Heart left ventricle (tissue), 16 donors: ENCODE measurements around the gene ARHGAP18. TPM values are rescaled to one million over a fixed set of nuclear protein-coding genes. Genes with fewer than 3 reads are reported as not detected.

Experiments
- ATAC-seq, 4 donors: fragments of 200-7000 bp; cut with Tn5 transposase; one replicate each; pipeline ENCODE4 v1.9.1; 2020 to 2022; ENCODE audit warnings: moderate library complexity in 4 of 4, mild to moderate bottlenecking in 3 of 4, moderate number of reproducible peaks in 1 of 4
- DNase-seq, 5 donors: peaks; one replicate each; pipeline ENCODE4 v3.0.0-alpha.2; 2020
- H3K27ac ChIP-seq, 12 donors: fragments of 200-600 bp; sonication (generic) in 4 of 12; one replicate each; pipeline versions ENCODE4 v1.5.0 to v1.8.0; 2016 to 2022; ENCODE audit warnings: mild to moderate bottlenecking in 2 of 12
- H3K27me3 ChIP-seq, 9 donors: fragments of 200-600 bp; sonication (generic) in 2 of 9; one replicate each; pipeline versions ENCODE4 v1.5.1 to v1.8.0; 2016 to 2022; ENCODE audit warnings: mild to moderate bottlenecking in 3 of 9
- H3K36me3 ChIP-seq, 9 donors: fragments of 200-600 bp; sonication (generic) in 2 of 9; one replicate each; pipeline versions ENCODE4 v1.5.0 to v1.8.0; 2018 to 2022; ENCODE audit warnings: mild to moderate bottlenecking in 2 of 9
- H3K4me1 ChIP-seq, 12 donors: fragments of 200-600 bp; sonication (generic) in 4 of 12; one replicate each; pipeline versions ENCODE4 v1.5.0 to v1.8.0; 2016 to 2022; ENCODE audit warnings: mild to moderate bottlenecking in 3 of 12
- H3K4me3 ChIP-seq, 12 donors: fragments of 200-600 bp; sonication (generic) in 4 of 12; one replicate each; pipeline versions ENCODE4 v1.5.0 to v1.8.0; 2017 to 2022; ENCODE audit warnings: mild to moderate bottlenecking in 9 of 12, moderate library complexity in 4 of 12
- H3K9me3 ChIP-seq, 12 donors: fragments of 200-600 bp; sonication (generic) in 4 of 12; one replicate each; pipeline versions ENCODE4 v1.5.0 to v1.8.0; 2016 to 2022; ENCODE audit warnings: mild to moderate bottlenecking in 1 of 12
- CTCF ChIP-seq, 12 donors: fragments of 200-600 bp; sonication (generic) in 4 of 12; IDR thresholded peaks; one replicate each; pipeline versions ENCODE4 v1.5.0 to v1.8.0; 2018 to 2022; ENCODE audit warnings: antibody characterized with exemption in 12 of 12, mild to moderate bottlenecking in 5 of 12
- POLR2A ChIP-seq, 2 donors: fragments of 450-650 bp; IDR thresholded peaks; one replicate each; pipeline ENCODE4 v1.6.1; 2017; ENCODE audit warnings: antibody characterized with exemption in 2 of 2, mild to moderate bottlenecking in 2 of 2, moderate library complexity in 2 of 2
- WGBS, 4 donors: extraction: QIAGEN DNeasy Blood & Tissue Kit in 2 of 4; methylation state at CpG; one replicate each; pipeline versions ENCODE4 v1.1.5 to v1.1.7; 2013 to 2018; 5-methylcytosine and 5-hydroxymethylcytosine counted together
- intact Hi-C, 10 donors: fragments of 100-400 bp; cut with DNase I; formaldehyde crosslinking; loops; one replicate each; pipeline versions ENCODE4 v1.11.1 to v1.14.2; 2022
- polyA plus RNA-seq, 2 donors: library from polyadenylated mRNA; stranded (reverse); fragments of 200-250 nt; gene quantifications; one replicate each; pipeline ENCODE4 v1.2.3, GENCODE V29; 2013
- total RNA-seq, 9 donors: library from RNA; depleted of rRNA in 2 of 9; stranded (reverse); fragments of >200 nt in 2 of 9; fragmentation: NEBNext Ultra II Directional in 3 of 9; extraction: Animal tissue kit (Norgen Biotek cat#: 25700) in 3 of 9; gene quantifications; one replicate each; pipeline versions ENCODE4 v1.1.0 to v1.2.4, GENCODE V29; 2016 to 2023
- donor health status: ischemic (EF 13 %, LVEDD 7.1; RV severe dilation, severe dysfunction).
- donor health status: healthy with polysubstance abuse.
- donor health status: DM: no; HTN: yes; CAD: no.
- donor health status: DM: no; HTN: no; CAD: no.
- donor health status: ischemic (EF 25% LVEDD 6.9; RV normal size, moderate dysfunction).
- donor health status: ischemic (EF 25% LVEDD 5.7; RV mildly dilated, moderate dysfunction).
- donor health status: healthy.
- donor health status: DM: yes; HTN: yes; CAD: no.
- donor health status: ischemic (EF 35%, LVEDD 5.7; RV mildly dilated, moderate dysfunction).
- donor health status: nonischemic (EF 11% LVEDD 7.7; RV severe dilation, severe dysfunction).
- donor health status: DM: yes; HTN: yes; CAD: no.
- donor health status: PGD.
- donor health status: ischemic (EF 29% LVEDD 5.4; RV normal size, mild dysfunction).
- donor health status: nonischemic (EF 23%, LVEDD 6.1; RV moderate dilation, normal function).

The ARHGAP18 gene
- total and polyA plus RNA-seq, 11 donors: 1.6 to 26.4 (median 3.9) TPM

GRCh38 chr6:129643968-129644367 lies 66.0 kb downstream of the ARHGAP18 start:
- Histone ChIP-seq H3K36me3 (no peaks in the 10 kb centered on the region), H3K27ac (peak overlapping the region in 10 of 12 donors; percentile 4 to 67 (median 52)), H3K4me3 (no peak overlapping the region), H3K27me3 (no peaks in the 10 kb centered on the region), H3K4me1 (peaks cover 0 to 45% (median 23%) of the 10 kb centered on the region in 12 donors), H3K9me3 (no peaks in the 10 kb centered on the region)
- TF ChIP-seq POLR2A (IDR thresholded peaks at IDR 0.05): no peak
- no peak for TF ChIP-seq CTCF (IDR thresholded peaks at IDR 0.05)
- ATAC-seq (no peak), DNase-seq (no peak)
- intact Hi-C loops: no loop called here
- WGBS, 4 donors: 57 to 69% (median 65%) methylated on average over 3 of the region's 3 CpGs

- peaks cover 0 to 50% (median 27%) of the 10 kb centered on the region in 12 donors for H3K4me1 ChIP-seq
- intact Hi-C loops: no loop called here
- peaks cover 0 to 1% (median 0%) of the 10 kb centered on the region in 9 donors for H3K36me3 ChIP-seq
- no peak for TF ChIP-seq POLR2A (IDR thresholded peaks at IDR 0.05)
- no peak for TF ChIP-seq CTCF (IDR thresholded peaks at IDR 0.05)
- no peaks in the 10 kb centered on the region for H3K27me3 ChIP-seq
- WGBS, 4 donors: 71 to 78% (median 74%) methylated on average over 3 of the region's 3 CpGs
- H3K9me3 ChIP-seq: no peaks in the 10 kb centered on the region
- ATAC-seq (no peak), DNase-seq (no peak)
- H3K27ac ChIP-seq: peak overlapping the region in 7 of 12 donors; percentile 11 to 65 (median 25)
- no peak overlapping the region for H3K4me3 ChIP-seq
These were observed 66.8 kb downstream of the ARHGAP18 start for GRCh38 chr6:129643176-129643575.

GRCh38 chr6:129642322-129642721 lies 67.7 kb downstream of the ARHGAP18 start:
- Histone ChIP-seq H3K4me3 (no peak overlapping the region), H3K9me3 (no peaks in the 10 kb centered on the region), H3K4me1 (peaks cover 0 to 57% (median 27%) of the 10 kb centered on the region in 12 donors), H3K36me3 (peaks cover 0 to 10% (median 0%) of the 10 kb centered on the region in 9 donors), H3K27ac (no peak overlapping the region), H3K27me3 (no peaks in the 10 kb centered on the region)
- DNase-seq (no peak), ATAC-seq (no peak)
- TF ChIP-seq POLR2A (IDR thresholded peaks at IDR 0.05) (no peak), CTCF (IDR thresholded peaks at IDR 0.05) (no peak)
- intact Hi-C loops: no loop called here

GRCh38 chr6:129641344-129641743 lies 68.6 kb downstream of the ARHGAP18 start:
- intact Hi-C loops: no loop called here
- TF ChIP-seq CTCF (IDR thresholded peaks at IDR 0.05): no peak
- TF ChIP-seq POLR2A (IDR thresholded peaks at IDR 0.05): no peak
- ATAC-seq (no peak), DNase-seq (no peak)
- Histone ChIP-seq H3K27me3 (no peaks in the 10 kb centered on the region), H3K27ac (no peak overlapping the region), H3K4me3 (no peak overlapping the region), H3K36me3 (peaks cover 0 to 20% (median 0%) of the 10 kb centered on the region in 9 donors), H3K9me3 (no peaks in the 10 kb centered on the region), H3K4me1 (peaks cover 0 to 54% (median 24%) of the 10 kb centered on the region in 12 donors)
